ENCODE data around the gene TOX4. TPM values are rescaled to one million over a fixed set of nuclear protein-coding genes. Genes with fewer than 3 reads are reported as not detected.

TOX4 gene
- total RNA-seq, 4 donors from 2014 or later, result 19.4 to 78.0 (median 59.0) TPM

- H3K4me3 ChIP-seq, result no peak overlapping the region
- DNase-seq, result no peak
- H3K36me3 ChIP-seq, result no peaks in the 10 kb centered on the region
- H3K27me3 ChIP-seq, result no peaks in the 10 kb centered on the region
- H3K9me3 ChIP-seq, result no peaks in the 10 kb centered on the region
- TF ChIP-seq CTCF (IDR thresholded peaks at IDR 0.05) (no peak), POLR2A (IDR thresholded peaks at IDR 0.05) (no peak)
- H3K27ac ChIP-seq, result no peak overlapping the region
- H3K4me1 ChIP-seq, result no peaks in the 10 kb centered on the region
- intact Hi-C loops (cut with DNase I; ENCODE audit: low total_unique reads), result no loop called here
Observed at GRCh38 chr14:21534576-21534975, 57.6 kb downstream of the TOX4 start.

- Histone ChIP-seq H3K9me3 (no peaks in the 10 kb centered on the region), H3K27me3 (no peaks in the 10 kb centered on the region), H3K36me3 (no peaks in the 10 kb centered on the region), H3K4me3 (peak overlapping the region; percentile 0 to 35), H3K4me1 (no peaks in the 10 kb centered on the region), H3K27ac (no peak overlapping the region)
- DNase-seq, result no peak
- no peak for TF ChIP-seq POLR2A (IDR thresholded peaks at IDR 0.05)
- TF ChIP-seq CTCF (IDR thresholded peaks at IDR 0.05), result no peak
- intact Hi-C loops (cut with DNase I; ENCODE audit: low total_unique reads), result no loop called here
Observed at GRCh38 chr14:21535545-21536417, 58.8 kb downstream of the TOX4 start.

- H3K27me3 ChIP-seq, result no peaks in the 10 kb centered on the region
- intact Hi-C loops (cut with DNase I; ENCODE audit: low total_unique reads), result no loop called here
- no peak overlapping the region for H3K27ac ChIP-seq
- TF ChIP-seq CTCF (IDR thresholded peaks at IDR 0.05) (no peak), POLR2A (IDR thresholded peaks at IDR 0.05) (no peak)
- H3K36me3 ChIP-seq, result no peaks in the 10 kb centered on the region
- no peaks in the 10 kb centered on the region for H3K4me1 ChIP-seq
- H3K4me3 ChIP-seq, result peak overlapping the region; percentile 0 to 35
- no peaks in the 10 kb centered on the region for H3K9me3 ChIP-seq
- DNase-seq, result no peak
Observed at GRCh38 chr14:21536418-21537089, 59.6 kb downstream of the TOX4 start.

GRCh38 chr14:21537090-21537424, 60.1 kb downstream of the TOX4 start:
- Histone ChIP-seq H3K4me1 (no peaks in the 10 kb centered on the region), H3K36me3 (no peaks in the 10 kb centered on the region), H3K9me3 (no peaks in the 10 kb centered on the region), H3K27me3 (no peaks in the 10 kb centered on the region), H3K27ac (no peak overlapping the region), H3K4me3 (peak overlapping the region in 1 of 2 donors; percentile 35)
- DNase-seq, result no peak
- TF ChIP-seq CTCF (IDR thresholded peaks at IDR 0.05), result no peak
- no peak for TF ChIP-seq POLR2A (IDR thresholded peaks at IDR 0.05)
- intact Hi-C loops (cut with DNase I; ENCODE audit: low total_unique reads), result no loop called here
